G401.6 (cell line): Measurements from ENCODE around the gene ATN1.
A peak's percentile ranks its signal among the peaks of the same experiment; 100 is the strongest.

Experiments used
- FAIRE-seq: peaks from 2 replicates; lab custom pipeline; 2012; peaks lifted over from hg19 to GRCh38; lab: Jason Lieb, UNC

The ATN1 gene

GRCh38 chr12:6944381-6945186 lies 16.8 kb downstream of the ATN1 start:
- peak; percentile 94 for FAIRE-seq

DNA sequence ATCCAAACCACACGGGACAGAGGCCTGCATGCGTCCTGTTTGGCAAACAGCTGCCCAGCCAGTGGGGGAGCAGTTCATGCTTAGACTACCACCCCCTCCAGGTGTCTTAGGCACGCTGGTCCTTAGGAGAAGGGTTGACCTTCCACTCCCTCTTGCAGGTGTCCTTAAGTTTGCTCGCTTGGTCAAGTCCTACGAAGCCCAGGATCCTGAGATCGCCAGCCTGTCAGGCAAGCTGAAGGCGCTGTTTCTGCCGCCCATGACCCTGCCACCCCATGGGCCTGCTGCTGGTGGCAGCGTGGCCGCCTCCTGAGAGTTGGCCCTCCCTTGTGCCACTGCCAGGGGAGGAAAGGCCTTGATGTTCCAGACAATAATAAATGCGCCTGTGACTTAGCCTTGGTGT lies 17.9 kb downstream of the ATN1 start:
- FAIRE-seq = no peak

GRCh38 chr12:6946033-6946919 lies 18.5 kb downstream of the ATN1 start:
- FAIRE-seq = peak; percentile 97

- no peak for FAIRE-seq
These were observed 19.2 kb downstream of the ATN1 start for GRCh38 chr12:6946920-6947374.

GRCh38 chr12:6947615-6948014 lies 19.9 kb downstream of the ATN1 start:
- FAIRE-seq = no peak

GRCh38 chr12:6948873-6949594 lies 21.3 kb downstream of the ATN1 start:
- FAIRE-seq = no peak

- no peak for FAIRE-seq
These were observed 22.6 kb downstream of the ATN1 start for GRCh38 chr12:6950401-6950801.

GRCh38 chr12:6950811-6951540 lies 23.2 kb downstream of the ATN1 start, which contains the start of gene PTPN6:
PTPN6 (plus strand) TSS chr12:6951356; CDS start chr12:6951513, 157 bp downstream.
- FAIRE-seq = no peak

GRCh38 chr12:6951551-6952120 lies 23.9 kb downstream of the ATN1 start:
- FAIRE-seq = no peak

GRCh38 chr12:6952121-6952862 lies 24.5 kb downstream of the ATN1 start:
- no peak for FAIRE-seq

DNA sequence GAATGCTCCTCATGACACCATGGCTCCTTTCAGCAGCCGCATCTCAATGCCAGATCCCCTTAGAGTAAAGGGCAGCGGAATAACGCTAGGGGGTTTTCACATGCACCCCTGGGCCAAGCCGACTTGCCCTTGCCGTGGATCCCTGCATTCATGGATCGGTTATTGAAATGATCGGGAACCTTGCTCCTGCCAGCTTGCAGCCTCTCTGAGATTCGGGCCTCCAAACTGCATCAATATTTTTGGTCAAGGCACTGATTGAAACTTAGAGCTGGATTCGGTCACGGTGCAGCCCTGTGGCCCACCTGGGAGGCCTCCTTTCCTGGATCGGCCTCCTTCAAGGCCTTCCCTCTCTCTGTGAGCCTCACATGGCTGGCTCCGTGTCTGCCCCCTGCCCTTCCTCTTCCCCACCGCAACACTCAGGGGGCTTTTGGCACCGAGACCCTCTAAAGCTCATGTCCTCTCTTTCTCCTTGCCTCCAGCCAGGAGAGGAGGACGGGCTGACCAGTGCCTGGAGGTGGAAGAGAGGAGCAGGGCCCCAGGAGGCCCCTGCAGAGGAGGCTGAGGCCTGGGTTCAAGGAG lies 25.2 kb downstream of the ATN1 start:
- FAIRE-seq = no peak

DNA sequence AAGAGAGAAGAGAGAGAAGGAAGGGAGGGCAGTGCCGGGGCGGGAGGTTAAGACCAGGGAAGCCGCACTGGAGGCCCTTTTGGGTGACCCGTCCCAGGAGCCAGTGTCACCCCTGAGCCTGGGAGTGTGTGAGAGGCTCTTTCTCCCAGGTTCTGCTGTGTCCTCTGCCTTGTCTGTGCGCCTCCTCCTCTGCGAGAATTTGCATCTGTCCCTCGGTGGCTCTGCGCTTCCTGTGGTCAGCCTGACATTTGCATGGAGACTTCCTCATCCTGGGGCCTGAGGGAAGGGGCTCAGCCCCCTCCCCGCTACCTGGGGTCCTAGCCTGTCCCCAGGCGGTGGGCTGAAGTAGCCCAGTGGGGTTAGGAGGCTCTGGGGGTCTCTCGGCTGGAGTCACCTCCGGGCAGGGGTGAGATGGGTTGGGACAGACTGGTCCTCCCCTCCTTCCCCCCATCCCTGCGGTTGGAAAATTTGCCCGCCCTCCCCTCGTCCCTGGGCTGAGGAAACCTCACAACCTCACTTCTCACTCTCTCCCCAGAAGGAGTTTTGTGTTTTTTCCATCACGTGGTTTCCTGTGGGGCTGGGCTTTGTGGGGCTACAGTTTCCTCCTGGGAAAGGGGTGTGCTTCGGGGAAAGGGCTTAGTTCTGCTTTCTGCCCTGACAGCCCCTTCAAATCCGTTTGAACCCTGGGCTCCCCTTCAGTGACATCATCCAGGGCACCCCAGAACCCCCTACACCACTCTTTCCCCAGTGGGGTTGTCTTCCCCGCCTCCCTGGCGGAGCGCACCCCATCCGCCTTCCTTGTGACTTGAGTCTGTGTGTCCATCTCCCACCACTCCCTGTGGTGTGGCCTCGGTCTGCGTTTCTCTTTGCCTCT lies 25.9 kb downstream of the ATN1 start:
- no peak for FAIRE-seq

DNA sequence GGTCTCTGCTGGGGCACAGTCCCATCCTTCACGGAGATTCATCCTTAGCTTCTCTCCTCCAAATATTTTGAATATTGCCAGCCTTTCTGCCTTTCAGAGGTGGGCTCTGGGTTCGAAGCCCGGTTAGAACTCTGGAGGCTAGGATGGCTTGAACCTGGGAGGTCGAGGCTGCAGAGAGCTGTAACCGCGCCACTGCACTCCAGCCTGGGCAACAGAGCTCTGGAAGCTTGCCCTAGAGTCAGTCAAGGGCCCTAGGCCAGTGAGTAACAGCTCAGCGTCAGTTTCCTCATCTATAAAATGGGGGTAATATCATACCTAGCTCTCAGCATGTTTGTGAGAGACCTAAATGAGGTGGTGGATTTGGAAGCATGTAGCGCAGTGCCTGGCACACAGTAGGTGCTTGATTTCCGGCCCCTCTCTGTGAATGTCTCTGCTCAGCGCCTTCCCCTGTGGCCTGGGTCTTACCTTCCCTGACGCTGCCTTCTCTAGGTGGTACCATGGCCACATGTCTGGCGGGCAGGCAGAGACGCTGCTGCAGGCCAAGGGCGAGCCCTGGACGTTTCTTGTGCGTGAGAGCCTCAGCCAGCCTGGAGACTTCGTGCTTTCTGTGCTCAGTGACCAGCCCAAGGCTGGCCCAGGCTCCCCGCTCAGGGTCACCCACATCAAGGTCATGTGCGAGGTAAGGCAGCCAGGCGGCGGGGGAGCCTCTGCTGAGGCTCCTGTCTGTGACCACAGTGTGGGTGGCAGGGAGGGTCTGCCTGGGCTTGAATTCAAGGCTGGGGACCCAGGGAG lies 26.8 kb downstream of the ATN1 start:
- FAIRE-seq = no peak

DNA sequence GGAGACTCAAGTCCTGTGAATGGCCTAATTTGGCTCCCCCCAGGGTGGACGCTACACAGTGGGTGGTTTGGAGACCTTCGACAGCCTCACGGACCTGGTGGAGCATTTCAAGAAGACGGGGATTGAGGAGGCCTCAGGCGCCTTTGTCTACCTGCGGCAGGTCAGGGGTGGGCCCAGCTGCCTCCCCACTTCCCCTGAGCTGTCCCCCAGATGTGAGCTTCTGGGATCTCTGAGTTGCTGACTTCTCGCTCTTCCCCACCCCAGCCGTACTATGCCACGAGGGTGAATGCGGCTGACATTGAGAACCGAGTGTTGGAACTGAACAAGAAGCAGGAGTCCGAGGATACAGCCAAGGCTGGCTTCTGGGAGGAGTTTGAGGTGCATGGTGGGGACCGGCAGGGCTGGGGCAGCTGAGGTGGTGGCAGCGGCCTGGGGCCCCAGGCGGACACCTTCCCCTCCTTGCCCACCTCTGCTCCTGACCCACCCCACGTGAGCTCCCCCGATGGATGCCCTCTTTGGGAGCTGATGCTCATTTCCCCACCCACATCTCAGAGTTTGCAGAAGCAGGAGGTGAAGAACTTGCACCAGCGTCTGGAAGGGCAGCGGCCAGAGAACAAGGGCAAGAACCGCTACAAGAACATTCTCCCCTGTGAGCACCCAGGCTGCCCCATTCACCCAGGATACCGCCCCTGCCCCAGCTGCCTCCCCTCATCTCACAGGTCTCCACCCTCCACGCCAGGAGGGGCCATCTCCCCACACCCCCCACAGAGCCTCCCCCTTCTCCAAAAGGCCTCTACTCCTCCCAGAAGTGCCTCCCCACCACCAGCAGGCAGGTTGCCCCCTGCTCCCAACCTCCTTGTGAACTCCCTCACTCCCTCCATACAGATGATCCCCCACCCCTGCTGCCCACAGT lies 27.6 kb downstream of the ATN1 start:
- FAIRE-seq = no peak

GRCh38 chr12:6956021-6956727 lies 28.4 kb downstream of the ATN1 start:
- FAIRE-seq = no peak

GRCh38 chr12:6957151-6957701 lies 29.5 kb downstream of the ATN1 start:
- no peak for FAIRE-seq
